Epithelial cell of esophagus (primary cell): Measurements from ENCODE around the gene KCTD17.
A peak's percentile ranks its signal among the peaks of the same experiment; 100 is the strongest.

Experiments used
- DNase-seq: peaks from one replicate; pipeline ENCODE4 v3.0.0; 2010; ENCODE audit warnings: low read depth
- H3K4me3 ChIP-seq: 2 replicates; pipeline ENCODE4 v1.5.1; 2011; ENCODE audit warnings: mild to moderate bottlenecking, low read length, control low read depth
- CTCF ChIP-seq: IDR thresholded peaks from 2 replicates; pipeline ENCODE4 v1.5.1; 2011; ENCODE audit warnings: low read depth, mild to moderate bottlenecking, low read length, control low read depth, inconsistent platforms; ENCODE audit not compliant: insufficient read depth; ENCODE audit errors: missing control alignments

The KCTD17 gene

GRCh38 chr22:37032134-37032534, 19.4 kb upstream of the KCTD17 start:
- peak; percentile 48 for DNase-seq
- no peak for TF ChIP-seq CTCF
- no peak overlapping the region for H3K4me3 ChIP-seq

- DNase-seq: peak; percentile 96
Observed at GRCh38 chr22:37032535-37033460, 18.7 kb upstream of the KCTD17 start.

GRCh38 chr22:37033605-37034430, 17.7 kb upstream of the KCTD17 start:
- no peak for DNase-seq
- H3K4me3 ChIP-seq: no peak overlapping the region
- no peak for TF ChIP-seq CTCF

More at GRCh38 chr22:37032535-37033460, 18.7 kb upstream of the KCTD17 start:
- no peak for TF ChIP-seq CTCF
- H3K4me3 ChIP-seq: no peak overlapping the region

GRCh38 chr22:37036655-37037377, 14.7 kb upstream of the KCTD17 start:
- H3K4me3 ChIP-seq: no peak overlapping the region
- no peak for TF ChIP-seq CTCF

GRCh38 chr22:37037669-37038068, 13.9 kb upstream of the KCTD17 start:
- no peak for TF ChIP-seq CTCF
- no peak for DNase-seq
- H3K4me3 ChIP-seq: no peak overlapping the region

More at GRCh38 chr22:37036655-37037377, 14.7 kb upstream of the KCTD17 start:
- DNase-seq: no peak

GRCh38 chr22:37039466-37039865, 12.1 kb upstream of the KCTD17 start:
- TF ChIP-seq CTCF: no peak
- no peak overlapping the region for H3K4me3 ChIP-seq
- DNase-seq: no peak
